Measurements from ENCODE around the gene KCTD21. TPM values are rescaled to one million over a fixed set of nuclear protein-coding genes. Genes with fewer than 3 reads are reported as not detected.

The KCTD21 gene
- total RNA-seq, 1 donor from 2014 or later, result 14.1 TPM

- intact Hi-C loops (cut with micrococcal nuclease), result loop anchor here (1.0 kb wide), 1 partner anchor 437 kb away; no protein-coding TSS in a partner anchor
Measured at GRCh38 chr11:78149646-78150045, 38.8 kb downstream of the KCTD21 start.

DNA sequence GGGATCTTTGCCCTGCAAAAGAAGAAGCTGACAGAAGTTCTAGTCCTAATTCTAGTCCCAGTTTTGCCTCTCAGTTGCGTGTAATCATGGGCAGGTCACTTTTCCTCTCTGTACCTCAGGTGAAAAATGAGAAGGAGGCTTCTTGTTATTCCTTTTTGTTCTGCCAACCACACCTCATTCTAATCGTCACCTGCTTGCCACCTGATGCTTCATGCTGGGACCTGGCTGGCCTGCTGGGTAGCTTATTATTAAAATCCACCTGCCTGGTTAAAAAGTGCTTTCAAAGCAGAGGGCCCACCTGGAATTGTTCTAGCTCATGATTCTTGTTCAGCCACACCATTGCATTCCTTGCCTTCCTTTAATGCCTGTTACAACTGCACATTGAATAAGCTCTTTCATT is 40.6 kb downstream of the KCTD21 start:
- intact Hi-C loops (cut with micrococcal nuclease), result no loop called here

DNA sequence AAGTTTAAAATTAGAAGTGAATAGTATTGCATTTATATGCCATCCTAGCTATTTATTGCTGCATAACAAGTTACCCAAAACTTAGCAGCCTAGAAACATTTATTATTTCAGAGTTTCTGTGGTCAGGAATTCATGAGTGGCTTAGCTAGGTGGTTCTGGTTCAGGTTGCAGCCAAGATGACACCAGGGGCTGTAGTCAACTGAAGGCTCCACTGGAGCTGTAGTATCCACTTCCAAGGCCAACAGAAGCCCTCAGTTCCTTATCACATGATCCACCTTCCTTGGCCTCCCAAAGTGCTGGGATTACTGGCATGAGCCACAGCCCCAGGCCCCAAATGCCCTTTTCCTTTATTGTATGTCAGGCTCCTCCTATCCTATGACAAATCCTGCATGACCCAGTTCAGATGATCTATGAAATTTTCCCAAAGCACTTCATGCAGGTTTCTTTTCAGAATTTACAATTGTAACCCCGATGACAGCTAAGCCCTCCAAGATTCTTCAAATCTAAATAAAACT is 42.9 kb downstream of the KCTD21 start:
- intact Hi-C loops (cut with micrococcal nuclease), result no loop called here

GRCh38 chr11:78140392-78141077 is 47.9 kb downstream of the KCTD21 start:
- intact Hi-C loops (cut with micrococcal nuclease), result loop anchor here (1.0 kb wide), 1 partner anchor 424 kb away; no protein-coding TSS in a partner anchor

GRCh38 chr11:78139422-78140391 is 48.7 kb downstream of the KCTD21 start, which contains the start of gene ALG8:
ALG8 (minus strand) TSS chr11:78139626; CDS start chr11:78139588, 38 bp downstream.
- intact Hi-C loops (cut with micrococcal nuclease), result loop anchor here (1.0 kb wide), 13 partner anchors 45 to 502 kb away; partner anchors contain the start of genes AAMDC, CLNS1A, GAB2 and INTS4

DNA sequence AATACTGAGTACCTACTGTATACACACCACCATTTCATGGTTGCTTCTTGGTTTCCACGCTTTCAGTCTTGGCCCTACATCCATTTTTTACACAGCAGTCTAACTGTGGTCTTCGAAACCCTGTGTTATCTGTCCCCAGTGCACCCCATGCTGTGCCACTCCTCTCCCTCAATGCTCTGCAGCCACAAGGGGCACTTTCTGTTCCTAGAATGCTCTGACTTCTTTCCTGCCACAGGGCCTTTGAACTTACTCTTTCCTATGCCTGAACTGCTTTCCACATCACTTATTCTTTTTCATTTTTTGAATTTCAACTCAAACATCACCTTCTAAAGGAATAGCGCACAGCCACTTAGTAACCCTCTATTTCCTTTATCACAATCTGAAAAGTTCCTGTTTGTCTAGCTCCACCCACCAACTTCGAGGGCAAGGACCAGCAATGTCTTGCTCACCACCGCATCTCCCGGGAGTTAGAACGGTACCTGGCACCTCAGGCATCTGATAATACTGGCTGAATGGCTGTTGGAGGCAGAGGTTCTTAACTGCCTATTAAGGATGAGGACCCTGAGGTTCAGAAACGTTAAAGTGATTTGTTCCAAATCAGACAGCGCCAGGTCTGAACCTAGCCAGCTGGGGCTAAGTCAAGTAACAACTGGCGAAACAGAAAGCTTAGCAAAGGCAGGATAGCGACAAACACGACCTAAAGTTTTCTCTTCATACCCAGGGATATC is 49.6 kb downstream of the KCTD21 start:
- intact Hi-C loops (cut with micrococcal nuclease), result loop anchor here (1.0 kb wide), 12 partner anchors 45 to 502 kb away; partner anchors contain the start of genes AAMDC, CLNS1A, GAB2 and INTS4

DNA sequence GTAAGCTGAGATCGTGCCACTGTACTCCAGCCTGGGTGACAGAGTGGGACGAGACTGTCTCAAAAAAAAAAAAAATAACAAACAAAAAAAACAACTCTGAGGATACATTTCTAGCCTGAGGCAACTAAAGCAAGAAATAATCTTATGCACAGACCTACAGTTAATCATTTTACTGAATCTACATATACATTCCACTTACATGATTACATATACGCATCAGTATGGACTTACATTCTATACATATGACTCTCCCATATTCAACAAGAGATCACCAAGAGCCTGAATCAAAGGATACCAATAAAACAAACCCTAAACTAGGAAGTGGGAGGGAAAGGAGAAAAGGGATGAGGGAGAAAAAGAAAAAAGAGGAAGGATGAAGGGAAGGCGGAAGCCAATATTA is 50.1 kb downstream of the KCTD21 start:
- intact Hi-C loops (cut with micrococcal nuclease), result no loop called here

- intact Hi-C loops (cut with micrococcal nuclease), result no loop called here
Measured at GRCh38 chr11:78132475-78132874, 56.0 kb downstream of the KCTD21 start.

- intact Hi-C loops (cut with micrococcal nuclease), result no loop called here
Measured at GRCh38 chr11:78131956-78132355, 56.5 kb downstream of the KCTD21 start.

DNA sequence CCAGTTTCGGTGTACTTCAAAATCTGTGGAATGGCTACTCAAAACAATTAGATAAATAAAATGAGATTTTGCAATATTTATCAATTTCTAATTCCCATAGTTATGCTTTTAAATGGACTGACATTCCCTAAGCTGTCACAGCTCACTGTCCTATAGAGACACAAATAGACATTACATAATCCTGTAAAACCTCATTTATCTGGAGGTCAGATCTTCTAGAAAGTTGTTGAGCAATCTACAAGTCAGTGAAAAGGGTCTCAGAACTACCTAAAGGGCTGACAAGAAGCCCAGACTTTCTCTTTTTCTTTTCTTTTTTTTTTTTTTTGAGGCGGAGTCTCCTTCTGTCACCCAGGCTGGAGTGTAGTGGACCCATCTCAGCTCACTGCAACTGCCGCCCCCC is 61.0 kb downstream of the KCTD21 start:
- intact Hi-C loops (cut with micrococcal nuclease), result no loop called here

Other genes with a start within 250 kb of the KCTD21 start
- gene INTS4, start 194.0 kb downstream of the KCTD21 start, total RNA-seq, result 55.5 and 59.2 TPM in 2 replicates
- 0.49 and 0.80 TPM in 2 replicates for gene KCTD14, start 165.3 kb downstream of the KCTD21 start, total RNA-seq
- not detected in 2 replicates for gene THRSP, start 124.8 kb downstream of the KCTD21 start, total RNA-seq
- 194 and 204 TPM in 2 replicates for gene NDUFC2, start 108.8 kb downstream of the KCTD21 start, total RNA-seq
- 55.6 and 56.1 TPM in 2 replicates for gene ALG8, start 49.0 kb downstream of the KCTD21 start, total RNA-seq
- gene USP35, start 293 bp upstream of the KCTD21 start, total RNA-seq, result 19.3 and 20.9 TPM in 2 replicates
- gene GAB2, start 229.2 kb upstream of the KCTD21 start, total RNA-seq, result 50.6 and 61.6 TPM in 2 replicates